ENCODE results near the gene XPA. TPM values are rescaled to one million over a fixed set of nuclear protein-coding genes. Genes with fewer than 3 reads are reported as not detected.

XPA gene
- total RNA-seq, 1 donor from 2014 or later = 9.8 TPM

- TF ChIP-seq CTCF (IDR thresholded peaks at IDR 0.05; ENCODE audit: insufficient read depth, low read depth, low read length) (no peak), EZH2 (IDR thresholded peaks at IDR 0.05; ENCODE audit: insufficient read depth, low read length) (no peak)
- Histone ChIP-seq H3K4me1 (ENCODE audit: insufficient read depth, low read length) (no peaks in the 10 kb centered on the region), H3K9me3 (ENCODE audit: insufficient read depth, low read depth, low read length) (no peaks in the 10 kb centered on the region), H3K9ac (ENCODE audit: low read length) (no peak overlapping the region), H3K79me2 (ENCODE audit: insufficient read depth, low read length) (no peaks in the 10 kb centered on the region), H3K27me3 (ENCODE audit: insufficient read depth, low read length) (no peaks in the 10 kb centered on the region), H3K27ac (ENCODE audit: low read depth, low read length) (no peak overlapping the region), H3K4me3 (ENCODE audit: insufficient read depth, low read depth, low read length) (no peak overlapping the region), H3K4me2 (ENCODE audit: low read length) (no peak overlapping the region), H2AFZ (ENCODE audit: low read depth, low read length) (no peak overlapping the region), H4K20me1 (ENCODE audit: insufficient read depth, low read length) (peaks cover 4% of the 10 kb centered on the region), H3K36me3 (ENCODE audit: insufficient read depth, low read length) (peaks cover 74% of the 10 kb centered on the region)
- Mint-ChIP-seq H3K4me1 (ENCODE audit: low read depth, unreplicated experiment) (no peaks in the 10 kb centered on the region), H3K36me3 (ENCODE audit: low read depth, unreplicated experiment) (peaks cover 27% of the 10 kb centered on the region), H3K27me3 (ENCODE audit: low read depth, unreplicated experiment) (no peaks in the 10 kb centered on the region), H3K9me3 (ENCODE audit: unreplicated experiment) (no peaks in the 10 kb centered on the region), H3K27ac (ENCODE audit: unreplicated experiment) (no peak overlapping the region), H3K4me3 (ENCODE audit: unreplicated experiment) (no peak overlapping the region)
- FAIRE-seq (no peak), DNase-seq (ENCODE audit: low read depth) (no peak)
Measured at GRCh38 chr9:97659771-97660170, 37.4 kb downstream of the XPA start.

- H4K20me1 ChIP-seq (ENCODE audit: insufficient read depth, low read length) = no peaks in the 10 kb centered on the region
- H3K9ac ChIP-seq (ENCODE audit: low read length) = no peak overlapping the region
- H3K4me3 ChIP-seq (ENCODE audit: insufficient read depth, low read depth, low read length) = no peak overlapping the region
- peaks cover 74% of the 10 kb centered on the region for H3K36me3 ChIP-seq (ENCODE audit: insufficient read depth, low read length)
- H3K4me1 Mint-ChIP-seq (ENCODE audit: low read depth, unreplicated experiment) = no peaks in the 10 kb centered on the region
- no peaks in the 10 kb centered on the region for H3K27me3 ChIP-seq (ENCODE audit: insufficient read depth, low read length)
- DNase-seq (ENCODE audit: low read depth) (no peak), FAIRE-seq (no peak)
- no peaks in the 10 kb centered on the region for H3K4me1 ChIP-seq (ENCODE audit: insufficient read depth, low read length)
- H3K27ac ChIP-seq (ENCODE audit: low read depth, low read length) = no peak overlapping the region
- H3K79me2 ChIP-seq (ENCODE audit: insufficient read depth, low read length) = no peaks in the 10 kb centered on the region
- H3K27me3 Mint-ChIP-seq (ENCODE audit: low read depth, unreplicated experiment) = no peaks in the 10 kb centered on the region
- H3K9me3 Mint-ChIP-seq (ENCODE audit: unreplicated experiment) = no peaks in the 10 kb centered on the region
- H3K9me3 ChIP-seq (ENCODE audit: insufficient read depth, low read depth, low read length) = no peaks in the 10 kb centered on the region
- no peak overlapping the region for H3K4me2 ChIP-seq (ENCODE audit: low read length)
- no peak overlapping the region for H3K4me3 Mint-ChIP-seq (ENCODE audit: unreplicated experiment)
- no peak overlapping the region for H3K27ac Mint-ChIP-seq (ENCODE audit: unreplicated experiment)
- H2AFZ ChIP-seq (ENCODE audit: low read depth, low read length) = no peak overlapping the region
- TF ChIP-seq CTCF (IDR thresholded peaks at IDR 0.05; ENCODE audit: insufficient read depth, low read depth, low read length) (no peak), EZH2 (IDR thresholded peaks at IDR 0.05; ENCODE audit: insufficient read depth, low read length) (no peak)
- peaks cover 23% of the 10 kb centered on the region for H3K36me3 Mint-ChIP-seq (ENCODE audit: low read depth, unreplicated experiment)
Measured at GRCh38 chr9:97658707-97659106, 38.4 kb downstream of the XPA start.

GRCh38 chr9:97651646-97652045 is 45.5 kb downstream of the XPA start:
- Mint-ChIP-seq H3K36me3 (ENCODE audit: low read depth, unreplicated experiment) (peaks cover 12% of the 10 kb centered on the region), H3K4me3 (ENCODE audit: unreplicated experiment) (no peak overlapping the region), H3K27me3 (ENCODE audit: low read depth, unreplicated experiment) (no peaks in the 10 kb centered on the region), H3K4me1 (ENCODE audit: low read depth, unreplicated experiment) (no peaks in the 10 kb centered on the region), H3K9me3 (ENCODE audit: unreplicated experiment) (no peaks in the 10 kb centered on the region), H3K27ac (ENCODE audit: unreplicated experiment) (no peak overlapping the region)
- no peak overlapping the region for H2AFZ ChIP-seq (ENCODE audit: low read depth, low read length)
- no peak overlapping the region for H3K27ac ChIP-seq (ENCODE audit: low read depth, low read length)
- DNase-seq (ENCODE audit: low read depth) = no peak
- H3K4me3 ChIP-seq (ENCODE audit: insufficient read depth, low read depth, low read length) = no peak overlapping the region
- H4K20me1 ChIP-seq (ENCODE audit: insufficient read depth, low read length) = peaks cover 10% of the 10 kb centered on the region
- FAIRE-seq = no peak
- peaks cover 2% of the 10 kb centered on the region for H3K79me2 ChIP-seq (ENCODE audit: insufficient read depth, low read length)
- H3K9ac ChIP-seq (ENCODE audit: low read length) = no peak overlapping the region
- H3K9me3 ChIP-seq (ENCODE audit: insufficient read depth, low read depth, low read length) = no peaks in the 10 kb centered on the region
- no peaks in the 10 kb centered on the region for H3K27me3 ChIP-seq (ENCODE audit: insufficient read depth, low read length)
- H3K36me3 ChIP-seq (ENCODE audit: insufficient read depth, low read length) = peaks cover 53% of the 10 kb centered on the region
- no peaks in the 10 kb centered on the region for H3K4me1 ChIP-seq (ENCODE audit: insufficient read depth, low read length)
- H3K4me2 ChIP-seq (ENCODE audit: low read length) = no peak overlapping the region
- no peak for TF ChIP-seq CTCF (IDR thresholded peaks at IDR 0.05; ENCODE audit: insufficient read depth, low read depth, low read length)
- no peak for TF ChIP-seq EZH2 (IDR thresholded peaks at IDR 0.05; ENCODE audit: insufficient read depth, low read length)

Measured in astrocyte (in vitro differentiated cells and primary cell).